Cortex of kidney (tissue), 1 donor: ENCODE measurements around the gene PLEKHG3.

ENCODE experiments used
- DNase-seq: peaks from one replicate; lab custom pipeline; 2025; lab: John Stamatoyannopoulos, UW

The PLEKHG3 gene

GRCh38 chr14:64763801-64764621, 59.8 kb downstream of the PLEKHG3 start:
- no peak for DNase-seq

GRCh38 chr14:64764641-64765520, 60.7 kb downstream of the PLEKHG3 start:
- no peak for DNase-seq

GRCh38 chr14:64765740-64766302, 61.6 kb downstream of the PLEKHG3 start:
- no peak for DNase-seq

- no peak for DNase-seq
These were observed 62.4 kb downstream of the PLEKHG3 start for GRCh38 chr14:64766430-64767151.

- no peak for DNase-seq
These were observed 63.2 kb downstream of the PLEKHG3 start for GRCh38 chr14:64767215-64767964.

GRCh38 chr14:64768401-64769095, 64.3 kb downstream of the PLEKHG3 start:
- DNase-seq, result no peak

- no peak for DNase-seq
These were observed 65.1 kb downstream of the PLEKHG3 start for GRCh38 chr14:64769096-64770020.

- no peak for DNase-seq
These were observed 66.5 kb downstream of the PLEKHG3 start for GRCh38 chr14:64770751-64771150.

GRCh38 chr14:64771161-64771560, 66.9 kb downstream of the PLEKHG3 start:
- DNase-seq, result no peak

GRCh38 chr14:64772397-64772950, 68.2 kb downstream of the PLEKHG3 start:
- DNase-seq, result no peak

- no peak for DNase-seq
These were observed 68.8 kb downstream of the PLEKHG3 start for GRCh38 chr14:64773046-64773445.

GRCh38 chr14:64773577-64773976, 69.4 kb downstream of the PLEKHG3 start:
- DNase-seq, result no peak

- DNase-seq, result no peak
These were observed 70.0 kb downstream of the PLEKHG3 start for GRCh38 chr14:64774272-64774671.

GRCh38 chr14:64775081-64775777, 71.0 kb downstream of the PLEKHG3 start:
- no peak for DNase-seq

GRCh38 chr14:64777461-64777860, 73.2 kb downstream of the PLEKHG3 start:
- DNase-seq, result no peak

GRCh38 chr14:64778104-64778754, 74.0 kb downstream of the PLEKHG3 start:
- no peak for DNase-seq

GRCh38 chr14:64779472-64779871, 75.2 kb downstream of the PLEKHG3 start:
- DNase-seq, result no peak

- no peak for DNase-seq
These were observed 78.0 kb downstream of the PLEKHG3 start for GRCh38 chr14:64782196-64782595.
